Heart left ventricle (tissue), 13 donors: Measurements from ENCODE around the gene RRP7A.
"Not testable (repeated sequence)": the region's sequence is repeated elsewhere in the genome, so short reads cannot be mapped to it uniquely, and the experiment has no call there.

Source experiments
- POLR2A ChIP-seq, 2 donors: fragments of 450-650 bp; IDR thresholded peaks; one replicate each; pipeline ENCODE4 v1.6.1; 2017; ENCODE audit warnings: antibody characterized with exemption in 2 of 2, mild to moderate bottlenecking in 2 of 2, moderate library complexity in 2 of 2
- TF ChIP-seq, protein P1 (sequence below), 12 donors: fragments of 200-600 bp; sonication (generic) in 4 of 12; IDR thresholded peaks; one replicate each; pipeline versions ENCODE4 v1.5.0 to v1.8.0; 2018 to 2022; ENCODE audit warnings: antibody characterized with exemption in 12 of 12, mild to moderate bottlenecking in 5 of 12
- donor health status: ischemic (EF 13 %, LVEDD 7.1; RV severe dilation, severe dysfunction).
- donor health status: DM: no; HTN: yes; CAD: no.
- donor health status: DM: no; HTN: no; CAD: no.
- donor health status: ischemic (EF 25% LVEDD 6.9; RV normal size, moderate dysfunction).
- donor health status: ischemic (EF 25% LVEDD 5.7; RV mildly dilated, moderate dysfunction).
- donor health status: ischemic (EF 35%, LVEDD 5.7; RV mildly dilated, moderate dysfunction).
- donor health status: nonischemic (EF 11% LVEDD 7.7; RV severe dilation, severe dysfunction).
- donor health status: DM: yes; HTN: yes; CAD: no.
- donor health status: PGD.
- donor health status: ischemic (EF 29% LVEDD 5.4; RV normal size, mild dysfunction).
- donor health status: nonischemic (EF 23%, LVEDD 6.1; RV moderate dilation, normal function).

DNA sequence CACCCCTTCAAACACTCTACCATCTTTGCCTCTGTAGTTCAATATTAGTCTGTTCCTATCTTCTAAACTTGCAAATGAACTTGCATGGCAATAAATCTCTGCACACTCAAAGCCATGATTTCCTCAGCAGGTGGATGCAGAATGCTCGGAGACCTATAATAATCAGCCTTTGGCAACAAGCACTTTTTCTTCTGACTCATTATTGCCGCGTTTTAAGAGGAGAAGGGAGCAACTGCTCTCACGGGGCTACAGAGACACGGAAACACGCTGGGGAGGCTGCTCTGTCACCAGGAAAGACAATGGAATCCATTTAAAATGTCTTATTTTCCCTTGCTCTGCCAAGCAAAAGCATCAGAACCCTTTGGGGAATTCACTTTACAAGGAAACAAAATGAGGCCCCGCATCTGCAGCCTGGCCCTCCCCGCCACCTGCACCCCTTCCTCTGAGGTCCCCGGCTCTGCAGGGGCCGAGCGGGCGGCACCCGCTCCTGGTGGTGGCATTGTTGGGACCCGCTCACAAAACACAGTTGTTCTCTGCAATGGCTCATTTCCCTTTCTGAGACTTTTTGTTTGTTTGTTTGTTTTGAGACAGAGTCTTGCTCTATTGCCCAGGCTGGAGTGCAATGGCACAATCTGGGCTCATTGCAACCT is 15.6 kb upstream of the RRP7A start:
- TF ChIP-seq, protein P1, sequence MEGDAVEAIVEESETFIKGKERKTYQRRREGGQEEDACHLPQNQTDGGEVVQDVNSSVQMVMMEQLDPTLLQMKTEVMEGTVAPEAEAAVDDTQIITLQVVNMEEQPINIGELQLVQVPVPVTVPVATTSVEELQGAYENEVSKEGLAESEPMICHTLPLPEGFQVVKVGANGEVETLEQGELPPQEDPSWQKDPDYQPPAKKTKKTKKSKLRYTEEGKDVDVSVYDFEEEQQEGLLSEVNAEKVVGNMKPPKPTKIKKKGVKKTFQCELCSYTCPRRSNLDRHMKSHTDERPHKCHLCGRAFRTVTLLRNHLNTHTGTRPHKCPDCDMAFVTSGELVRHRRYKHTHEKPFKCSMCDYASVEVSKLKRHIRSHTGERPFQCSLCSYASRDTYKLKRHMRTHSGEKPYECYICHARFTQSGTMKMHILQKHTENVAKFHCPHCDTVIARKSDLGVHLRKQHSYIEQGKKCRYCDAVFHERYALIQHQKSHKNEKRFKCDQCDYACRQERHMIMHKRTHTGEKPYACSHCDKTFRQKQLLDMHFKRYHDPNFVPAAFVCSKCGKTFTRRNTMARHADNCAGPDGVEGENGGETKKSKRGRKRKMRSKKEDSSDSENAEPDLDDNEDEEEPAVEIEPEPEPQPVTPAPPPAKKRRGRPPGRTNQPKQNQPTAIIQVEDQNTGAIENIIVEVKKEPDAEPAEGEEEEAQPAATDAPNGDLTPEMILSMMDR (IDR thresholded peaks at IDR 0.05), result not testable (repeated sequence)
- not testable (repeated sequence) for TF ChIP-seq POLR2A (IDR thresholded peaks at IDR 0.05)
